Caco-2 (cell line): ENCODE measurements around the gene HNRNPR. TPM values are rescaled to one million over a fixed set of nuclear protein-coding genes. Genes with fewer than 3 reads are reported as not detected.

Source experiments
- BruUV-seq: library from RNA; stranded (reverse); fragments of 400-500 nt; replicated peaks from 2 replicates; lab custom pipeline; 2021; lab: Mats Ljungman, UMichigan
- CTCF ChIA-PET: fragments of 300-600 bp; sonication (Branson Sonifier 250); formaldehyde crosslinking; loops from one replicate; lab custom pipeline; 2022; ENCODE audit warnings: antibody characterized with exemption; lab: Charles Lee
- POLR2A ChIA-PET: fragments of 300-600 bp; sonication (Branson Sonifier 250); formaldehyde crosslinking; loops from one replicate; lab custom pipeline; 2022; ENCODE audit warnings: antibody characterized with exemption; lab: Charles Lee
- DNase-seq, 2 experiments: peaks; one replicate each; pipeline versions ENCODE4 v3.0.0 to v3.0.0-alpha.2; 2020 to 2022
- H3K27me3 ChIP-seq: replicated peaks from 2 replicates; pipeline ENCODE4 v1.6.0; 2011; ENCODE audit warnings: low read length; ENCODE audit not compliant: control insufficient read depth, insufficient read depth
- H3K36me3 ChIP-seq: 2 replicates; pipeline ENCODE4 v1.5.1; 2011; ENCODE audit warnings: low read length; ENCODE audit not compliant: control insufficient read depth, insufficient read depth
- H3K4me1 ChIP-seq: fragments of 250-450 bp; sonication (Bioruptor Pico); 2 replicates; pipeline ENCODE4 v1.5.1; 2020; ENCODE audit warnings: mild to moderate bottlenecking
- H3K4me3 ChIP-seq: 2 replicates; pipeline ENCODE4 v1.5.1; 2011; ENCODE audit warnings: low read depth, mild to moderate bottlenecking, control low read depth, low read length
- H3K9me3 ChIP-seq: fragments of 250-450 bp; sonication (Bioruptor Pico); 2 replicates; pipeline ENCODE4 v1.5.1; 2020; ENCODE audit warnings: mild to moderate bottlenecking, moderate library complexity
- H3K27ac Mint-ChIP-seq: one replicate; pipeline ENCODE4 v1.8.0; 2022; ENCODE audit warnings: mixed read lengths; ENCODE audit not compliant: unreplicated experiment
- H3K27me3 Mint-ChIP-seq: one replicate; pipeline ENCODE4 v1.8.0; 2022; ENCODE audit warnings: mixed read lengths; ENCODE audit not compliant: insufficient read depth, unreplicated experiment
- H3K36me3 Mint-ChIP-seq: one replicate; pipeline ENCODE4 v1.8.0; 2022; ENCODE audit warnings: mild to moderate bottlenecking, mixed read lengths; ENCODE audit not compliant: insufficient read depth, unreplicated experiment
- H3K4me1 Mint-ChIP-seq: one replicate; pipeline ENCODE4 v1.8.0; 2022; ENCODE audit warnings: low read depth, mixed read lengths; ENCODE audit not compliant: unreplicated experiment
- H3K4me3 Mint-ChIP-seq: one replicate; pipeline ENCODE4 v1.8.0; 2022; ENCODE audit warnings: mild to moderate bottlenecking, moderate library complexity, mixed read lengths; ENCODE audit not compliant: unreplicated experiment
- H3K9me3 Mint-ChIP-seq: one replicate; pipeline ENCODE4 v1.8.0; 2022; ENCODE audit warnings: mixed read lengths; ENCODE audit not compliant: unreplicated experiment
- CTCF ChIP-seq, 2 experiments: fragments of 200-600 bp in 1 of 2; IDR thresholded peaks; 1 replicate in 1 of 2; 2 replicates in 1 of 2; pipeline versions ENCODE4 v1.5.1 to v1.8.0; 2011 to 2022; ENCODE audit warnings: antibody characterized with exemption in 1 of 2, control low read depth in 1 of 2, inconsistent platforms in 1 of 2, low read depth in 1 of 2, low read length in 1 of 2, mild to moderate bottlenecking in 1 of 2, moderate library complexity in 1 of 2; ENCODE audit not compliant: insufficient read depth in 1 of 2, severe bottlenecking in 1 of 2, unreplicated experiment in 1 of 2
- intact Hi-C: fragments of 100-400 bp; cut with micrococcal nuclease; formaldehyde crosslinking; loops from one replicate; pipeline ENCODE4 v1.10.0; 2022; ENCODE audit not compliant: unreplicated experiment
- total RNA-seq: library from RNA; stranded (reverse); gene quantifications from 2 replicates; pipeline ENCODE4 v1.2.3, GENCODE V29; 2022

The HNRNPR gene
- total RNA-seq, 1 experiment from 2014 or later, result 183 TPM

DNA sequence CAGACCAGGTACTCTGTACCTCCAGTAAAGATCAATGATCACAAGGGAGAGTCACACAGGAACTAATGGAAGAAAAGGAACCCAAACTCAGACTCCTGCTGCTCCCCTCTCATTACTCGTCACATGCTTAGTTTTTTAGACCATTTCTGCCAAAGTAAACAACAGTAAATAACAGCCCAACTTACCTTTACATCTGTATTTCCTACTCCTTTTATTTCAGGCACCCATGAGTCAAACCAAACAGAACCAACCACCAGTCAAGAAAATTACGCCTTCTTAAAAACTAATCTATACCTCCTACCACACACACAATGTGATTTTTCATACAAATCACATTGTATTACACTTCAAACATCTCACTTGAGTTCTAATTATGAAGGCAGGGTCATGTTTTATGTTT is 65.4 kb downstream of the HNRNPR start:
- no peaks in the 10 kb centered on the region for H3K9me3 Mint-ChIP-seq
- no peaks in the 10 kb centered on the region for H3K27me3 Mint-ChIP-seq
- intact Hi-C loops, result no loop called here
- POLR2A ChIA-PET, result no interaction called here
- no peaks in the 10 kb centered on the region for H3K4me1 ChIP-seq
- TF ChIP-seq CTCF (IDR thresholded peaks at IDR 0.05; ENCODE audit: insufficient read depth in 1 of 2, low read depth in 1 of 2, low read length in 1 of 2, severe bottlenecking in 1 of 2, unreplicated experiment in 1 of 2), result no peak
- no peaks in the 10 kb centered on the region for H3K27me3 ChIP-seq
- no TSS peak for BruUV-seq
- CTCF ChIA-PET, result no interaction called here
- H3K4me1 Mint-ChIP-seq, result peaks cover 11% of the 10 kb centered on the region
- no peaks in the 10 kb centered on the region; the same call in 1 of the 2 replicates for H3K36me3 ChIP-seq
- H3K27ac Mint-ChIP-seq, result no peak overlapping the region
- no peak overlapping the region for H3K4me3 Mint-ChIP-seq
- DNase-seq, result no peak
- no peak overlapping the region for H3K4me3 ChIP-seq
- H3K9me3 ChIP-seq, result no peaks in the 10 kb centered on the region
- peaks cover 21% of the 10 kb centered on the region for H3K36me3 Mint-ChIP-seq

GRCh38 chr1:23276531-23276930 is 67.6 kb downstream of the HNRNPR start:
- Mint-ChIP-seq H3K4me3 (no peak overlapping the region), H3K27ac (no peak overlapping the region), H3K4me1 (peaks cover 11% of the 10 kb centered on the region), H3K9me3 (no peaks in the 10 kb centered on the region), H3K36me3 (peaks cover 16% of the 10 kb centered on the region), H3K27me3 (no peaks in the 10 kb centered on the region)
- ChIA-PET CTCF (no interaction called here), POLR2A (no interaction called here)
- TF ChIP-seq CTCF (IDR thresholded peaks at IDR 0.05; ENCODE audit: insufficient read depth in 1 of 2, low read depth in 1 of 2, low read length in 1 of 2, severe bottlenecking in 1 of 2, unreplicated experiment in 1 of 2), result no peak
- no TSS peak for BruUV-seq
- intact Hi-C loops, result no loop called here
- Histone ChIP-seq H3K36me3 (no peaks in the 10 kb centered on the region; the same call in 1 of the 2 replicates), H3K4me1 (no peaks in the 10 kb centered on the region), H3K4me3 (no peak overlapping the region), H3K27me3 (no peaks in the 10 kb centered on the region), H3K9me3 (no peaks in the 10 kb centered on the region)
- DNase-seq, result no peak

- TF ChIP-seq CTCF (IDR thresholded peaks at IDR 0.05; ENCODE audit: insufficient read depth in 1 of 2, low read depth in 1 of 2, low read length in 1 of 2, severe bottlenecking in 1 of 2, unreplicated experiment in 1 of 2), result no peak
- Mint-ChIP-seq H3K4me3 (no peak overlapping the region), H3K9me3 (no peaks in the 10 kb centered on the region), H3K27me3 (no peaks in the 10 kb centered on the region), H3K27ac (no peak overlapping the region), H3K4me1 (peaks cover 6% of the 10 kb centered on the region), H3K36me3 (peaks cover 6% of the 10 kb centered on the region)
- POLR2A ChIA-PET, result no interaction called here
- CTCF ChIA-PET, result no interaction called here
- H3K36me3 ChIP-seq, result no peaks in the 10 kb centered on the region
- H3K4me1 ChIP-seq, result no peaks in the 10 kb centered on the region
- H3K4me3 ChIP-seq, result no peak overlapping the region
- H3K27me3 ChIP-seq, result no peaks in the 10 kb centered on the region
- intact Hi-C loops, result loop anchor here (5.0 kb wide), 1 partner anchor 57 kb away; the partner anchor contains the start of gene HTR1D
- H3K9me3 ChIP-seq, result no peaks in the 10 kb centered on the region
- no TSS peak for BruUV-seq
- no peak for DNase-seq
These were observed 70.0 kb downstream of the HNRNPR start for GRCh38 chr1:23274134-23274505.
